Measurements from ENCODE around the gene AK5.

Gene AK5

DNA sequence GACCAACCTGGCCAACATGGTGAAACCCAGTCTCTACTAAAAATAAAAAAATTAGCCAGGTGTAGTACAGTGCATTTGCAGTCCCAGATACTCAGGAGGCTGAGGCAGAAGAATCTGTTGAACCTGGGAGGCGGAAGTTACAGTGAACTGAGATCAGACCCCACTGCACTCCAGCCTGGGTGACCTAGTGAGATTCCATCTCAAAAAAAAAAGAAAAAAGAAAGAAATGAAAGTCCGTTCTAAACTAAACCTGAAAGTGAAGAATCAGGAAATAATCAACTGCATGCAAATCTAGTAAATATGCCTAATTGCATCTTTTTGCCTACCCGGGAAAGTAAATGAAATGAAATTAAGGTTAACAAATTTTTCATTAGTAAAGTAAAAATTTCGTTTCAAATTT lies 301.1 kb downstream of the AK5 start (continued):
- TF ChIP-seq, protein P1, sequence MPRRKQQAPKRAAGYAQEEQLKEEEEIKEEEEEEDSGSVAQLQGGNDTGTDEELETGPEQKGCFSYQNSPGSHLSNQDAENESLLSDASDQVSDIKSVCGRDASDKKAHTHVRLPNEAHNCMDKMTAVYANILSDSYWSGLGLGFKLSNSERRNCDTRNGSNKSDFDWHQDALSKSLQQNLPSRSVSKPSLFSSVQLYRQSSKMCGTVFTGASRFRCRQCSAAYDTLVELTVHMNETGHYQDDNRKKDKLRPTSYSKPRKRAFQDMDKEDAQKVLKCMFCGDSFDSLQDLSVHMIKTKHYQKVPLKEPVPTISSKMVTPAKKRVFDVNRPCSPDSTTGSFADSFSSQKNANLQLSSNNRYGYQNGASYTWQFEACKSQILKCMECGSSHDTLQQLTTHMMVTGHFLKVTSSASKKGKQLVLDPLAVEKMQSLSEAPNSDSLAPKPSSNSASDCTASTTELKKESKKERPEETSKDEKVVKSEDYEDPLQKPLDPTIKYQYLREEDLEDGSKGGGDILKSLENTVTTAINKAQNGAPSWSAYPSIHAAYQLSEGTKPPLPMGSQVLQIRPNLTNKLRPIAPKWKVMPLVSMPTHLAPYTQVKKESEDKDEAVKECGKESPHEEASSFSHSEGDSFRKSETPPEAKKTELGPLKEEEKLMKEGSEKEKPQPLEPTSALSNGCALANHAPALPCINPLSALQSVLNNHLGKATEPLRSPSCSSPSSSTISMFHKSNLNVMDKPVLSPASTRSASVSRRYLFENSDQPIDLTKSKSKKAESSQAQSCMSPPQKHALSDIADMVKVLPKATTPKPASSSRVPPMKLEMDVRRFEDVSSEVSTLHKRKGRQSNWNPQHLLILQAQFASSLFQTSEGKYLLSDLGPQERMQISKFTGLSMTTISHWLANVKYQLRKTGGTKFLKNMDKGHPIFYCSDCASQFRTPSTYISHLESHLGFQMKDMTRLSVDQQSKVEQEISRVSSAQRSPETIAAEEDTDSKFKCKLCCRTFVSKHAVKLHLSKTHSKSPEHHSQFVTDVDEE (CRISPR knock-in tag; IDR thresholded peaks at IDR 0.05) = no peak

DNA sequence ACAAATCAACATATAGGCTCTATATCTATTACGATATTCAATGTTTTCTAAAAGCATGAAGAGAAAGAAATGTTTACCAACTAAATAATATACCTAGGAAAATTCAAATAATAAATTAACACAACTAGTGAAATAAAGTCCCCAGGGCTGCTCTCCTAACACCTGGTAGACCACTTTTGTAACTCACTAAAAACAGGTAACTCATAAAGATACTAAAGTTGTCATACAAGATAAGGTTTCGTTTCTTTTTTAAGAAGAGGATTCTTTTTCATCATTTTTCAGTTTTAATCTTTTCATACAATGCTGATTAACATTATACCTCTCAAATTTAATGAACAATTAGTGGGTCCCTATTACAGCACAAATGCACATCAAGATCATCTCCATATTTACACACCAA lies 301.7 kb downstream of the AK5 start:
- no peak for ATAC-seq
- TF ChIP-seq ZFP3 (CRISPR knock-in tag; IDR thresholded peaks at IDR 0.05) (no peak), RARB (CRISPR knock-in tag; IDR thresholded peaks at IDR 0.05) (no peak), ZC3H10 (CRISPR knock-in tag; IDR thresholded peaks at IDR 0.05) (no peak), OSR1 (CRISPR knock-in tag; IDR thresholded peaks at IDR 0.05) (no peak), ESRRG (CRISPR knock-in tag; IDR thresholded peaks at IDR 0.05) (no peak), ZNF8 (CRISPR knock-in tag; IDR thresholded peaks at IDR 0.05) (no peak), CSDC2 (CRISPR knock-in tag; IDR thresholded peaks at IDR 0.05) (no peak), SNAI2 (CRISPR knock-in tag; IDR thresholded peaks at IDR 0.05) (no peak), TCF4 (CRISPR knock-in tag; IDR thresholded peaks at IDR 0.05; ENCODE audit: borderline replicate concordance) (no peak), TOX (CRISPR knock-in tag; IDR thresholded peaks at IDR 0.05; ENCODE audit: borderline replicate concordance) (no peak), BACH2 (CRISPR knock-in tag; IDR thresholded peaks at IDR 0.05; ENCODE audit: borderline replicate concordance) (no peak)
- TF ChIP-seq, protein P1 (CRISPR knock-in tag; IDR thresholded peaks at IDR 0.05) = no peak
- TF ChIP-seq, protein P2, sequence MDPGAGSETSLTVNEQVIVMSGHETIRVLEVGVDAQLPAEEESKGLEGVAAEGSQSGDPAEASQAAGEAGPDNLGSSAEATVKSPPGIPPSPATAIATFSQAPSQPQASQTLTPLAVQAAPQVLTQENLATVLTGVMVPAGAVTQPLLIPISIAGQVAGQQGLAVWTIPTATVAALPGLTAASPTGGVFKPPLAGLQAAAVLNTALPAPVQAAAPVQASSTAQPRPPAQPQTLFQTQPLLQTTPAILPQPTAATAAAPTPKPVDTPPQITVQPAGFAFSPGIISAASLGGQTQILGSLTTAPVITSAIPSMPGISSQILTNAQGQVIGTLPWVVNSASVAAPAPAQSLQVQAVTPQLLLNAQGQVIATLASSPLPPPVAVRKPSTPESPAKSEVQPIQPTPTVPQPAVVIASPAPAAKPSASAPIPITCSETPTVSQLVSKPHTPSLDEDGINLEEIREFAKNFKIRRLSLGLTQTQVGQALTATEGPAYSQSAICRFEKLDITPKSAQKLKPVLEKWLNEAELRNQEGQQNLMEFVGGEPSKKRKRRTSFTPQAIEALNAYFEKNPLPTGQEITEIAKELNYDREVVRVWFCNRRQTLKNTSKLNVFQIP (CRISPR knock-in tag; IDR thresholded peaks at IDR 0.05; ENCODE audit: borderline replicate concordance, low read depth) = no peak
- TF ChIP-seq, protein P3, sequence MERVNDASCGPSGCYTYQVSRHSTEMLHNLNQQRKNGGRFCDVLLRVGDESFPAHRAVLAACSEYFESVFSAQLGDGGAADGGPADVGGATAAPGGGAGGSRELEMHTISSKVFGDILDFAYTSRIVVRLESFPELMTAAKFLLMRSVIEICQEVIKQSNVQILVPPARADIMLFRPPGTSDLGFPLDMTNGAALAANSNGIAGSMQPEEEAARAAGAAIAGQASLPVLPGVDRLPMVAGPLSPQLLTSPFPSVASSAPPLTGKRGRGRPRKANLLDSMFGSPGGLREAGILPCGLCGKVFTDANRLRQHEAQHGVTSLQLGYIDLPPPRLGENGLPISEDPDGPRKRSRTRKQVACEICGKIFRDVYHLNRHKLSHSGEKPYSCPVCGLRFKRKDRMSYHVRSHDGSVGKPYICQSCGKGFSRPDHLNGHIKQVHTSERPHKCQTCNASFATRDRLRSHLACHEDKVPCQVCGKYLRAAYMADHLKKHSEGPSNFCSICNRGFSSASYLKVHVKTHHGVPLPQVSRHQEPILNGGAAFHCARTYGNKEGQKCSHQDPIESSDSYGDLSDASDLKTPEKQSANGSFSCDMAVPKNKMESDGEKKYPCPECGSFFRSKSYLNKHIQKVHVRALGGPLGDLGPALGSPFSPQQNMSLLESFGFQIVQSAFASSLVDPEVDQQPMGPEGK (CRISPR knock-in tag; IDR thresholded peaks at IDR 0.05; ENCODE audit: borderline replicate concordance) = no peak
- TF ChIP-seq, protein P4, sequence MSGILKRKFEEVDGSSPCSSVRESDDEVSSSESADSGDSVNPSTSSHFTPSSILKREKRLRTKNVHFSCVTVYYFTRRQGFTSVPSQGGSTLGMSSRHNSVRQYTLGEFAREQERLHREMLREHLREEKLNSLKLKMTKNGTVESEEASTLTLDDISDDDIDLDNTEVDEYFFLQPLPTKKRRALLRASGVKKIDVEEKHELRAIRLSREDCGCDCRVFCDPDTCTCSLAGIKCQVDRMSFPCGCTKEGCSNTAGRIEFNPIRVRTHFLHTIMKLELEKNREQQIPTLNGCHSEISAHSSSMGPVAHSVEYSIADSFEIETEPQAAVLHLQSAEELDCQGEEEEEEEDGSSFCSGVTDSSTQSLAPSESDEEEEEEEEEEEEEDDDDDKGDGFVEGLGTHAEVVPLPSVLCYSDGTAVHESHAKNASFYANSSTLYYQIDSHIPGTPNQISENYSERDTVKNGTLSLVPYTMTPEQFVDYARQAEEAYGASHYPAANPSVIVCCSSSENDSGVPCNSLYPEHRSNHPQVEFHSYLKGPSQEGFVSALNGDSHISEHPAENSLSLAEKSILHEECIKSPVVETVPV (CRISPR knock-in tag; IDR thresholded peaks at IDR 0.05) = no peak

DNA sequence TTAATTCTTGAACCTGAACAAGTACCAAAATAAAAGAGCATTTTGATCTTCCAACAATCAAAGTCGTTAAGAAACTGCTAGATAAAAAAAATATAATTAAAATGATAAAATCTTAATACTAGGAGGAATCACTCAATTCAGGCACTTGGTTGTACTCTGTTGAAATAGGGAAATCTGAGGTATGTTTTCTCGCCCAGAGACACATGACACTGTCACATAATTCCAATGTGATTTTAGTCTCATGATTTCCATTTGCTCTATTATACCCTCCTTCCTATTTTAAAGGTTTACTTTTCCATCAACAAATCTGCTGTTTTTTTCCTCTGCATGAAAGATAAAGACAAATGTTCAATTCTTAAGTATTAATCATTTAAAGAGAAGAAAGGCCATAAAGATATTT lies 303.1 kb downstream of the AK5 start:
- peak; percentile 30; the same call in 1 of the 3 replicates for ATAC-seq
- TF ChIP-seq CSDC2 (CRISPR knock-in tag; IDR thresholded peaks at IDR 0.05) (no peak), ZNF8 (CRISPR knock-in tag; IDR thresholded peaks at IDR 0.05) (no peak), PPARA (CRISPR knock-in tag; IDR thresholded peaks at IDR 0.05; ENCODE audit: borderline replicate concordance) (no peak), ZC3H10 (CRISPR knock-in tag; IDR thresholded peaks at IDR 0.05) (no peak), TCF4 (CRISPR knock-in tag; IDR thresholded peaks at IDR 0.05; ENCODE audit: borderline replicate concordance) (no peak), BACH2 (CRISPR knock-in tag; IDR thresholded peaks at IDR 0.05; ENCODE audit: borderline replicate concordance) (no peak), ZNF70 (CRISPR knock-in tag; IDR thresholded peaks at IDR 0.05) (no peak), ISL1 (CRISPR knock-in tag; IDR thresholded peaks at IDR 0.05) (no peak), ARNTL (CRISPR knock-in tag; IDR thresholded peaks at IDR 0.05; ENCODE audit: borderline replicate concordance, low read depth) (no peak), ZFP30 (CRISPR knock-in tag; IDR thresholded peaks at IDR 0.05) (no peak), TOX (CRISPR knock-in tag; IDR thresholded peaks at IDR 0.05; ENCODE audit: borderline replicate concordance) (no peak), ZFP3 (CRISPR knock-in tag; IDR thresholded peaks at IDR 0.05) (no peak), SNAI2 (CRISPR knock-in tag; IDR thresholded peaks at IDR 0.05) (no peak), ESRRG (CRISPR knock-in tag; IDR thresholded peaks at IDR 0.05) (no peak)
- TF ChIP-seq, protein P1 (CRISPR knock-in tag; IDR thresholded peaks at IDR 0.05) = no peak
- TF ChIP-seq, protein P3 (CRISPR knock-in tag; IDR thresholded peaks at IDR 0.05; ENCODE audit: borderline replicate concordance) = no peak

All from SK-N-SH treated with all-trans-retinoic acid at 6 μM for 48 hours (cell line).